OCI-LY1 (cell line): ENCODE data around the gene CD276.

Experiments used
- EZH2 ChIP-seq: fragments of 200-600 bp; sonication (generic), shearing (Covaris generic); IDR thresholded peaks from 2 replicates; pipeline ENCODE4 v1.8.0; 2017; ENCODE audit warnings: borderline replicate concordance, mixed run types, mild to moderate bottlenecking, antibody characterized with exemption, low read length, moderate library complexity, mixed read lengths
- TF ChIP-seq, protein P1 (sequence below): fragments of 200-600 bp; sonication (generic), shearing (Covaris generic); IDR thresholded peaks from 2 replicates; pipeline ENCODE4 v1.5.1; 2017; ENCODE audit warnings: mild to moderate bottlenecking, antibody characterized with exemption, low read length, moderate library complexity, mixed read lengths

DNA sequence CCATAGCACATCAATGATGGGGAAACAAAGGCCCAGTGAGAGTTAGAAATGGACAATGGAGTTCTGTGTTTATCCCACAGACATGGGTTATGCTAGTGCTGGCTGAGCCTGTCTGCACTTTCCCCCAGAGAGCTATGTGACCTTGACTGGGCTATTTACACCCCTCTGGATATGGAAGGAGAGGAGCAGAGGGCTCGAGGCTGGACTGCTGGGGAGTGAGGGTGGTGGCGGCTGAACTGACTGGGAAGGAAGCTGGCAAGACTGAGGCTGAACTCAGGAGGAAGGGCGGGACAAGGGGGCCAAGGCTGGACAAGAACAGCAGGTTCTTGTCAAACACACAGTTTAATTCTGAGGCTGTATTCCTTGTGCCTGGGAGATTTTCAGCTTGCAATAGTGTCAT is 79.7 kb downstream of the CD276 start:
- TF ChIP-seq, protein P1, sequence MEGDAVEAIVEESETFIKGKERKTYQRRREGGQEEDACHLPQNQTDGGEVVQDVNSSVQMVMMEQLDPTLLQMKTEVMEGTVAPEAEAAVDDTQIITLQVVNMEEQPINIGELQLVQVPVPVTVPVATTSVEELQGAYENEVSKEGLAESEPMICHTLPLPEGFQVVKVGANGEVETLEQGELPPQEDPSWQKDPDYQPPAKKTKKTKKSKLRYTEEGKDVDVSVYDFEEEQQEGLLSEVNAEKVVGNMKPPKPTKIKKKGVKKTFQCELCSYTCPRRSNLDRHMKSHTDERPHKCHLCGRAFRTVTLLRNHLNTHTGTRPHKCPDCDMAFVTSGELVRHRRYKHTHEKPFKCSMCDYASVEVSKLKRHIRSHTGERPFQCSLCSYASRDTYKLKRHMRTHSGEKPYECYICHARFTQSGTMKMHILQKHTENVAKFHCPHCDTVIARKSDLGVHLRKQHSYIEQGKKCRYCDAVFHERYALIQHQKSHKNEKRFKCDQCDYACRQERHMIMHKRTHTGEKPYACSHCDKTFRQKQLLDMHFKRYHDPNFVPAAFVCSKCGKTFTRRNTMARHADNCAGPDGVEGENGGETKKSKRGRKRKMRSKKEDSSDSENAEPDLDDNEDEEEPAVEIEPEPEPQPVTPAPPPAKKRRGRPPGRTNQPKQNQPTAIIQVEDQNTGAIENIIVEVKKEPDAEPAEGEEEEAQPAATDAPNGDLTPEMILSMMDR, result no peak
- no peak for TF ChIP-seq EZH2
